Tibial artery (tissue), 4 donors: ENCODE measurements around the gene EIF5.

Experiments used
- DNase-seq, 2 donors: peaks; one replicate each; pipeline ENCODE4 v3.0.0-alpha.2; 2019
- H3K27ac ChIP-seq, 2 donors: fragments of 200-600 bp; sonication (generic) in 1 of 2; 1 replicate in 1 of 2; 2 replicates in 1 of 2; pipeline ENCODE4 v1.5.1; 2018 to 2019; ENCODE audit warnings: mild to moderate bottlenecking in 1 of 2
- H3K27me3 ChIP-seq, 2 donors: fragments of 200-600 bp; sonication (generic) in 1 of 2; one replicate each; pipeline versions ENCODE4 v1.5.1 to v1.6.0; 2016 to 2019
- H3K36me3 ChIP-seq, 3 donors: fragments of 200-600 bp; sonication (generic) in 2 of 3; one replicate each; pipeline ENCODE4 v1.5.1; 2016 to 2019; ENCODE audit warnings: mild to moderate bottlenecking in 2 of 3
- H3K4me1 ChIP-seq, 4 donors: fragments of 200-600 bp; sonication (generic) in 2 of 4; 1 replicate in 3 of 4; 2 replicates in 1 of 4; pipeline ENCODE4 v1.5.1; 2016 to 2019
- H3K4me3 ChIP-seq, 2 donors: fragments of 200-600 bp; sonication (generic) in 1 of 2; 1 replicate in 1 of 2; 2 replicates in 1 of 2; pipeline ENCODE4 v1.5.1; 2018 to 2019; ENCODE audit warnings: mild to moderate bottlenecking in 2 of 2
- H3K9me3 ChIP-seq, 3 donors: fragments of 200-600 bp; sonication (generic) in 1 of 3; one replicate each; pipeline ENCODE4 v1.5.1; 2016 to 2019
- CTCF ChIP-seq, 2 experiments: fragments of 200-600 bp in 1 of 2; fragments of 450-650 bp in 1 of 2; IDR thresholded peaks; one replicate each; pipeline ENCODE4 v1.5.1; 2017 to 2019; ENCODE audit warnings: antibody characterized with exemption in 2 of 2, mild to moderate bottlenecking in 1 of 2, moderate library complexity in 1 of 2
- intact Hi-C: fragments of 100-400 bp; cut with DNase I; formaldehyde crosslinking; loops from one replicate; pipeline ENCODE4 v1.15.0; 2023; ENCODE audit warnings: low total_unique reads

Gene EIF5

GRCh38 chr14:103301512-103302354, 32.3 kb upstream of the EIF5 start:
- intact Hi-C loops: no loop called here
- Histone ChIP-seq H3K36me3 (no peaks in the 10 kb centered on the region), H3K4me3 (no peak overlapping the region), H3K4me1 (no peaks in the 10 kb centered on the region), H3K27ac (no peak overlapping the region), H3K27me3 (peaks cover 0 to 6% of the 10 kb centered on the region in 2 donors), H3K9me3 (peaks cover 0 to 3% (median 0%) of the 10 kb centered on the region in 3 donors)
- TF ChIP-seq CTCF (IDR thresholded peaks at IDR 0.05): no peak
- DNase-seq: peak in 1 of 2 donors; percentile 48

GRCh38 chr14:103302966-103303365, 31.1 kb upstream of the EIF5 start:
- Histone ChIP-seq H3K27ac (no peak overlapping the region), H3K9me3 (peaks cover 0 to 8% (median 0%) of the 10 kb centered on the region in 3 donors), H3K27me3 (peaks cover 0 to 2% of the 10 kb centered on the region in 2 donors), H3K4me3 (no peak overlapping the region), H3K36me3 (no peaks in the 10 kb centered on the region), H3K4me1 (no peaks in the 10 kb centered on the region)
- intact Hi-C loops: no loop called here
- no peak for DNase-seq
- TF ChIP-seq CTCF (IDR thresholded peaks at IDR 0.05): no peak

- no peak for TF ChIP-seq CTCF (IDR thresholded peaks at IDR 0.05)
- Histone ChIP-seq H3K27me3 (peaks cover 0 to 2% of the 10 kb centered on the region in 2 donors), H3K36me3 (no peaks in the 10 kb centered on the region), H3K27ac (no peak overlapping the region), H3K4me1 (no peaks in the 10 kb centered on the region), H3K9me3 (peaks cover 0 to 8% (median 0%) of the 10 kb centered on the region in 3 donors), H3K4me3 (no peak overlapping the region)
- intact Hi-C loops: no loop called here
- no peak for DNase-seq
Observed at GRCh38 chr14:103304706-103305105, 29.3 kb upstream of the EIF5 start.

GRCh38 chr14:103308717-103309616, 25.1 kb upstream of the EIF5 start:
- Histone ChIP-seq H3K27ac (no peak overlapping the region), H3K4me3 (no peak overlapping the region), H3K27me3 (peaks cover 0 to 14% of the 10 kb centered on the region in 2 donors), H3K4me1 (no peaks in the 10 kb centered on the region), H3K9me3 (peaks cover 0 to 8% (median 0%) of the 10 kb centered on the region in 3 donors), H3K36me3 (no peaks in the 10 kb centered on the region)
- intact Hi-C loops: no loop called here
- DNase-seq: peak in 1 of 2 donors; percentile 34
- TF ChIP-seq CTCF (IDR thresholded peaks at IDR 0.05): no peak

GRCh38 chr14:103310576-103311095, 23.4 kb upstream of the EIF5 start:
- Histone ChIP-seq H3K9me3 (peaks cover 0 to 8% (median 0%) of the 10 kb centered on the region in 3 donors), H3K4me3 (no peak overlapping the region), H3K27me3 (peaks cover 0 to 14% of the 10 kb centered on the region in 2 donors), H3K27ac (no peak overlapping the region), H3K36me3 (no peaks in the 10 kb centered on the region), H3K4me1 (no peaks in the 10 kb centered on the region)
- no peak for TF ChIP-seq CTCF (IDR thresholded peaks at IDR 0.05)
- peak in 1 of 2 donors; percentile 20 for DNase-seq
- intact Hi-C loops: no loop called here
